ENCODE data around the gene ARID5B. TPM values are rescaled to one million over a fixed set of nuclear protein-coding genes. Genes with fewer than 3 reads are reported as not detected.

The ARID5B gene
- total RNA-seq, 2 experiments from 2014 or later: 26.7 to 28.3 TPM

DNA sequence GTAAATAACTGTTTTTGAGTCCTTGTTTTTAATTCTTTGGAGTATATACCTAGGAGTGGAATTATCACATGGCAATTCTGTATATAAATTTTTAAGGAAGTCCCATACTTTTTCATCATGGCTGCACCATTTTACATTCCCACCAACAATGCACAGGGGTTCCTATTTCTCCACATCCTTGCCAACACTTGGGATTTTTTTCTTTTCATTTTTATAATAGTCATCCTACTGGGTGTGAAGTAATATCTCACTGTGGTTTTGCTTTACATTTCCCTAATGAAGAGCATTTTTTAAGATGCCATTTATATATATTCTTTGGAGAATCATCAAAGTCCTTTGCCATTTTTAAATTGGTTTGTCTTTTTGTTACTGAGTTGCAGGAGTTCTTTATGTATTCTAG is 89.7 kb downstream of the ARID5B start:
- Mint-ChIP-seq H3K4me1 (ENCODE audit: low read depth) (peaks cover 80% of the 10 kb centered on the region), H3K9me3 (peaks cover 4% of the 10 kb centered on the region), H3K36me3 (ENCODE audit: low read depth) (peaks cover 62% of the 10 kb centered on the region), H3K27me3 (no peaks in the 10 kb centered on the region), H3K4me3 (no peak overlapping the region), H3K27ac (peak overlapping the region; percentile 95)
- CTCF ChIA-PET: interaction anchor here (1.5 to 1.6 kb wide), 2 partner anchors 49 to 91 kb away, joined by 3 to 6 read pairs; no protein-coding TSS in a partner anchor
- intact Hi-C loops (cut with micrococcal nuclease): no loop called here
- DNase-seq (no peak), ATAC-seq (no peak)
- TF ChIP-seq, protein P1, sequence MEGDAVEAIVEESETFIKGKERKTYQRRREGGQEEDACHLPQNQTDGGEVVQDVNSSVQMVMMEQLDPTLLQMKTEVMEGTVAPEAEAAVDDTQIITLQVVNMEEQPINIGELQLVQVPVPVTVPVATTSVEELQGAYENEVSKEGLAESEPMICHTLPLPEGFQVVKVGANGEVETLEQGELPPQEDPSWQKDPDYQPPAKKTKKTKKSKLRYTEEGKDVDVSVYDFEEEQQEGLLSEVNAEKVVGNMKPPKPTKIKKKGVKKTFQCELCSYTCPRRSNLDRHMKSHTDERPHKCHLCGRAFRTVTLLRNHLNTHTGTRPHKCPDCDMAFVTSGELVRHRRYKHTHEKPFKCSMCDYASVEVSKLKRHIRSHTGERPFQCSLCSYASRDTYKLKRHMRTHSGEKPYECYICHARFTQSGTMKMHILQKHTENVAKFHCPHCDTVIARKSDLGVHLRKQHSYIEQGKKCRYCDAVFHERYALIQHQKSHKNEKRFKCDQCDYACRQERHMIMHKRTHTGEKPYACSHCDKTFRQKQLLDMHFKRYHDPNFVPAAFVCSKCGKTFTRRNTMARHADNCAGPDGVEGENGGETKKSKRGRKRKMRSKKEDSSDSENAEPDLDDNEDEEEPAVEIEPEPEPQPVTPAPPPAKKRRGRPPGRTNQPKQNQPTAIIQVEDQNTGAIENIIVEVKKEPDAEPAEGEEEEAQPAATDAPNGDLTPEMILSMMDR (IDR thresholded peaks at IDR 0.05): no peak
- POLR2A ChIA-PET: interaction anchor here (1.1 to 4.0 kb wide), 4 partner anchors 28 to 91 kb away, joined by 5 to 22 read pairs (median 6); no protein-coding TSS in a partner anchor

DNA sequence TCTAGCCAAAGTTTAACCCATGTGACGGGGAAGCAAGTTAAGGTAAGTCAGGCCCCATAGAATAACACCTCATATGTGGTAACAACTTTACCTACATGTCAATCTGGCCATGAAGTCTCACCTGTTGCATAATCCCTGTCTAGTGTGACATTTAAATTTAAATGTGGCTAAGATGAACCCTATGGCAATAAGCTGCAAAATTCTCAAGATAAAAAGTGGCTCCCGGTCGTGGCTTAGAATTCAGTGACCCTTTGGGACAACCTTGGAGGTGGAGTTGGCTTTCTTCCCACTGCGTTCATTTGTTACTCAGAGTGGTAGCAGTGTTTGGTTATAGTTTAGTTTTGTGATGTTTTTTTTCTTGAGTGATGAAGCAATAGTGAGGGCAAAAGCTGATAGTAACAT is 90.6 kb downstream of the ARID5B start:
- intact Hi-C loops (cut with micrococcal nuclease): loop anchor here (2.0 kb wide), 1 partner anchor 91 kb away; the partner anchor contains the start of gene ARID5B
- Mint-ChIP-seq H3K36me3 (ENCODE audit: low read depth) (peaks cover 56% of the 10 kb centered on the region), H3K4me3 (peak overlapping the region; percentile 49), H3K27me3 (no peaks in the 10 kb centered on the region), H3K27ac (peak overlapping the region; percentile 95), H3K9me3 (peaks cover 4% of the 10 kb centered on the region), H3K4me1 (ENCODE audit: low read depth) (peaks cover 74% of the 10 kb centered on the region)
- DNase-seq (no peak), ATAC-seq (no peak)
- TF ChIP-seq, protein P1 (IDR thresholded peaks at IDR 0.05): no peak
- CTCF ChIA-PET: interaction anchor here (0.9 to 2.1 kb wide), 5 partner anchors 31 to 253 kb away, joined by 3 to 7 read pairs (median 3); no protein-coding TSS in a partner anchor
- POLR2A ChIA-PET: interaction anchor here (0.6 to 4.0 kb wide), 13 partner anchors 29 to 1277 kb away, joined by 3 to 22 read pairs (median 5); no protein-coding TSS in a partner anchor

- POLR2A ChIA-PET: interaction anchor here (0.7 to 4.0 kb wide), 17 partner anchors 27 to 100 kb away, joined by 3 to 22 read pairs (median 5); no protein-coding TSS in a partner anchor
- Mint-ChIP-seq H3K4me3 (peak overlapping the region; percentile 68), H3K4me1 (ENCODE audit: low read depth) (peaks cover 66% of the 10 kb centered on the region), H3K36me3 (ENCODE audit: low read depth) (peaks cover 58% of the 10 kb centered on the region), H3K9me3 (peaks cover 4% of the 10 kb centered on the region), H3K27ac (peak overlapping the region; percentile 95), H3K27me3 (no peaks in the 10 kb centered on the region)
- CTCF ChIA-PET: interaction anchor here (1.0 to 2.1 kb wide), 8 partner anchors 10 to 252 kb away, joined by 3 to 9 read pairs (median 6); no protein-coding TSS in a partner anchor
- intact Hi-C loops (cut with micrococcal nuclease): loop anchor here (2.0 kb wide), 1 partner anchor 92 kb away; the partner anchor contains the start of gene ARID5B
- peak; percentile 72 for DNase-seq
- ATAC-seq: peak; percentile 41
- TF ChIP-seq, protein P1 (IDR thresholded peaks at IDR 0.05): no peak
Measured at GRCh38 chr10:61992671-61993668, 91.5 kb downstream of the ARID5B start.

DNA sequence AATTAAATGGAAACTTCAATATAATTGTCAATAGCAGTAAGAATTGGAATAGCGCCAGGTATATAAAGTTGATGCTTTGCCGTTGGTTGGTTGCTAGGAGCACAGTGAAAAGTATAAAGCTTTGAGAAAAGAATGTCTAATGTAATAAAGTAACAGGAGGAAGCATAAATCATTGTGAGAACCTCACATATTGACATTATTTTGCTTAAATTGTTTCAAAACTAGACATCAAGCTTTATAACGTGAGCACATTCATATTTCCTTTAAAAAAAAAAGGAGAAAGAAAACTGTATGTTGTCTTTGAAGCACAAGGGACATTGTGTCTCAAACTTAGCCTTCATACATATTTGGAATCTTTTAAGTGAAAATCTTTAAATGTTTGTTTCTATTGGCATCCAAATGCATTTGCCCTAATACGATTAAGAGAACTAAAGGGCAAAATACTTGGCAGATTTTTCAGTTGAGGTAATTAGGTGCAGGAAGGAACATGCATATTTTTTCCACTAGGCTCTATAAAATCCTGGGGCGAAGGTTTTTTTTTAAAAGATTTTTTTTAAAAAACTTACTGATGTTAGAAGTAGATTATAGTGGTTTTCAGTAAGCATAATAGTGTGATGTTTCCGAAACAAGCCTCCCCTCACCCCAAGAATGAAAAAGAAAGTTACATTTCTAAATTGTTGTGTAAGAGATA is 92.4 kb downstream of the ARID5B start:
- Mint-ChIP-seq H3K4me3 (peak overlapping the region; percentile 68), H3K4me1 (ENCODE audit: low read depth) (peaks cover 64% of the 10 kb centered on the region), H3K27me3 (no peaks in the 10 kb centered on the region), H3K9me3 (peaks cover 4% of the 10 kb centered on the region), H3K36me3 (ENCODE audit: low read depth) (peaks cover 65% of the 10 kb centered on the region), H3K27ac (peak overlapping the region; percentile 95)
- DNase-seq (no peak), ATAC-seq (no peak)
- TF ChIP-seq, protein P1 (IDR thresholded peaks at IDR 0.05): no peak
- ChIA-PET CTCF (interaction anchor here (1.0 to 2.1 kb wide), 5 partner anchors 9 to 251 kb away, joined by 3 to 9 read pairs (median 6); no protein-coding TSS in a partner anchor), POLR2A (interaction anchor here (0.7 to 4.0 kb wide), 9 partner anchors 27 to 101 kb away, joined by 3 to 22 read pairs (median 5); no protein-coding TSS in a partner anchor)
- intact Hi-C loops (cut with micrococcal nuclease): loop anchor here (2.0 kb wide), 1 partner anchor 93 kb away; the partner anchor contains the start of gene ARID5B
